KMS-11 (cell line): ENCODE results near the gene DDX5.

Source experiments
- H2AFZ ChIP-seq: fragments of 200-600 bp; sonication (generic); 2 replicates; pipeline ENCODE4 v1.6.1; 2016; ENCODE audit warnings: antibody characterized with exemption, mixed run types, low read depth
- H3K27ac ChIP-seq: fragments of 200-600 bp; sonication (generic); 2 replicates; pipeline ENCODE4 v1.6.1; 2016; ENCODE audit warnings: mild to moderate bottlenecking, mixed run types
- H3K27me3 ChIP-seq: fragments of 200-600 bp; sonication (generic); 2 replicates; pipeline ENCODE4 v1.6.1; 2017; ENCODE audit warnings: mild to moderate bottlenecking, low read depth, mixed run types, moderate library complexity; ENCODE audit not compliant: insufficient read depth
- H3K36me3 ChIP-seq: fragments of 200-600 bp; sonication (generic); 2 replicates; pipeline ENCODE4 v1.6.1; 2017; ENCODE audit warnings: mild to moderate bottlenecking, mixed run types; ENCODE audit not compliant: insufficient read depth
- H3K4me1 ChIP-seq: fragments of 200-600 bp; sonication (generic); 2 replicates; pipeline ENCODE4 v1.6.1; 2016; ENCODE audit warnings: mild to moderate bottlenecking, low read depth, mixed run types; ENCODE audit not compliant: poor library complexity, severe bottlenecking
- H3K4me2 ChIP-seq: fragments of 200-600 bp; sonication (generic); 2 replicates; pipeline ENCODE4 v1.7.0; 2016; ENCODE audit warnings: mild to moderate bottlenecking, mixed run types
- H3K4me3 ChIP-seq: fragments of 200-600 bp; sonication (generic); IDR thresholded peaks from 2 replicates; pipeline ENCODE4 v1.6.1; 2017; ENCODE audit warnings: low read depth, low read length, mixed read lengths; ENCODE audit not compliant: insufficient read depth
- H3K79me2 ChIP-seq: fragments of 200-600 bp; sonication (generic); 2 replicates; pipeline ENCODE4 v1.6.1; 2016; ENCODE audit warnings: low read depth, mixed run types; ENCODE audit not compliant: insufficient read depth
- H3K9ac ChIP-seq: fragments of 200-600 bp; sonication (generic); 2 replicates; pipeline ENCODE4 v1.6.1; 2016; ENCODE audit warnings: mild to moderate bottlenecking, mixed run types
- H4K20me1 ChIP-seq: fragments of 200-600 bp; sonication (generic); 2 replicates; pipeline ENCODE4 v1.6.1; 2016; ENCODE audit warnings: mild to moderate bottlenecking, mixed run types; ENCODE audit not compliant: insufficient read depth
- CTCF ChIP-seq: fragments of 200-600 bp; sonication (generic); conservative IDR thresholded peaks from 2 replicates; pipeline ENCODE4 v1.6.1; 2017; ENCODE audit warnings: low read depth, mild to moderate bottlenecking, antibody characterized with exemption, low read length, moderate library complexity, mixed read lengths

Gene DDX5

GRCh38 chr17:64538508-64539130 is 32.5 kb upstream of the DDX5 start:
- H3K79me2 ChIP-seq = no peaks in the 10 kb centered on the region
- H3K27ac ChIP-seq = no peak overlapping the region
- no peaks in the 10 kb centered on the region for H4K20me1 ChIP-seq
- 0 out of 2 replicates have a peak, but pooled peaks cover 4% of the 10 kb centered on the region for H3K36me3 ChIP-seq
- no peak overlapping the region for H3K4me2 ChIP-seq
- no peak overlapping the region for H3K9ac ChIP-seq
- H3K4me1 ChIP-seq = no peaks in the 10 kb centered on the region
- no peak overlapping the region for H3K4me3 ChIP-seq
- no peaks in the 10 kb centered on the region for H3K27me3 ChIP-seq
- H2AFZ ChIP-seq = no peak overlapping the region
- TF ChIP-seq CTCF = no peak

- no peaks in the 10 kb centered on the region for H3K4me1 ChIP-seq
- TF ChIP-seq CTCF = no peak
- H3K4me2 ChIP-seq = no peak overlapping the region
- H3K27ac ChIP-seq = no peak overlapping the region
- no peaks in the 10 kb centered on the region for H4K20me1 ChIP-seq
- no peak overlapping the region for H3K4me3 ChIP-seq
- no peaks in the 10 kb centered on the region for H3K27me3 ChIP-seq
- no peak overlapping the region for H2AFZ ChIP-seq
- H3K9ac ChIP-seq = no peak overlapping the region
- 0 out of 2 replicates have a peak, but pooled peaks cover 4% of the 10 kb centered on the region for H3K36me3 ChIP-seq
- H3K79me2 ChIP-seq = no peaks in the 10 kb centered on the region
These were observed 31.4 kb upstream of the DDX5 start for GRCh38 chr17:64537488-64537887.

DNA sequence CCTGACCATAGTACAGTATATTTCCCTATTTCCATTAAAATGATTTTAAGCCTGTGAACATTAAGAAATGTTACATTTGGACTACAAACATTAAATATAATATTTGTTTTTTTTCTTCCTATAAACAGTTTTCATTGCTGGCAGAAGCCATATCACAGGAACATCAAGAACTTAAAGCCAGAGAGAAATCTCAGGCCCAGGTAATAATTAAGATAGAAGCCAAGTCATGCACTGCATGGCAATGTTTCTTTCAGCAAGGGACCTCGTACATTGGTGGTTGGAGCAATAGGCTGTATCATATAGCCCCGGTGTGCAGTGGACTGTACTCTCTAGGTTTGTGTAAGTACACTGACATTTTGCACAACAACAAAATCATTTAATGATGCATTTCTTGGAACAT is 30.8 kb upstream of the DDX5 start:
- no peaks in the 10 kb centered on the region for H3K4me1 ChIP-seq
- no peak overlapping the region for H3K27ac ChIP-seq
- no peak for TF ChIP-seq CTCF
- 0 out of 2 replicates have a peak, but pooled peaks cover 4% of the 10 kb centered on the region for H3K36me3 ChIP-seq
- no peak overlapping the region for H3K9ac ChIP-seq
- no peak overlapping the region for H3K4me3 ChIP-seq
- H3K27me3 ChIP-seq = no peaks in the 10 kb centered on the region
- no peak overlapping the region for H3K4me2 ChIP-seq
- no peaks in the 10 kb centered on the region for H4K20me1 ChIP-seq
- no peak overlapping the region for H2AFZ ChIP-seq
- no peaks in the 10 kb centered on the region for H3K79me2 ChIP-seq

DNA sequence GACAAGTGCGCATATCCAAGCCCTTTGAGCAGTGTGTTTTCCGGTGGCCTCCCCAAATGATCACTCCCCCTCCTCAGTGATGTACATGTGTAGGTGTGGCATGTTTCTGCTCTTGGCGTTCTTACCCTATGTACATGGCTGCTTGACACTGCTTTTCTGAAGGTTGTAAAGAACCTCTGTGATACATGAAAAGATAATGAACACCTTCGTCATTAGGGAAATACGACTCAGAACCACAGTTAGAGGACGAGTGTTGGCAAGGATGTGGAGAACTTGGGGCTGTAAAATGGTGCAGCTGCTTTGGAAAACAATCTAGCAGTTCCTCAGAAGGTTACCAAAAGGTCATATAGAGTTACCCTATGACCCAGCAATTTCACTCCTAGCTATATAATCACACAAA is 29.3 kb upstream of the DDX5 start:
- TF ChIP-seq CTCF = no peak
- Histone ChIP-seq H3K9ac (no peak overlapping the region), H3K4me1 (no peaks in the 10 kb centered on the region), H4K20me1 (no peaks in the 10 kb centered on the region), H3K79me2 (no peaks in the 10 kb centered on the region), H3K4me2 (no peak overlapping the region), H3K4me3 (no peak overlapping the region), H3K27ac (no peak overlapping the region), H3K36me3 (peaks cover 7% of the 10 kb centered on the region; the same call in 1 of the 2 replicates), H3K27me3 (no peaks in the 10 kb centered on the region), H2AFZ (no peak overlapping the region)
